ENCODE measurements around the gene PRR29.
"Not testable (repeated sequence)": the region's sequence is repeated elsewhere in the genome, so short reads cannot be mapped to it uniquely, and the experiment has no call there.

PRR29 gene

GRCh38 chr17:63998721-63999679 lies 849 bp downstream of the PRR29 start:
- DNase-seq = no peak

- DNase-seq = no peak
These were observed 1.8 kb downstream of the PRR29 start for GRCh38 chr17:63999680-64000531.

DNA sequence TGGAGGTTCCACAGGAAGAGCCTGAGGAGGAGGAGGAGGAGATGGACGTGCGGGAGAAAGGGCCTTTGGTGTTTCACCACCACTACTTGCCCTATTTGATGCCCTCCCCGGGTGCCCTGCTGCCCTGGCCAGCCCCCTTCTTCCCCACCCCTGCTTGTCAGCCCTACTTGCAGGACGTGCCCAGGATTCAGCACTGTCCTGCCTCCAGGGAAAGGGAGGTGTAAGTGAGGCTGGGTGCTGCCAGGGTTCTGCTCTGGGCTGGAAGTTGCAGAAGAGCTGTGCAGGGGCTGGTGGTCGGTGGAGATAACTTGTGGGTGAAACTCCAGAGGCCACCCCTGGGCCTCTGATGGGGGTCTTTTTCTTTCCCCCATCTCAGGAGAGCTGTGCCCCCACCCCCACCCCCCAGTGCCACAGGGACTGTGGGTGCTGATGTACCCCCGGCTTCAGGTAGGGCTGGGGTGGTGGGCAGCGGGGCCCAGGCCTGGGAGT lies 3.0 kb downstream of the PRR29 start:
- no peak for DNase-seq

DNA sequence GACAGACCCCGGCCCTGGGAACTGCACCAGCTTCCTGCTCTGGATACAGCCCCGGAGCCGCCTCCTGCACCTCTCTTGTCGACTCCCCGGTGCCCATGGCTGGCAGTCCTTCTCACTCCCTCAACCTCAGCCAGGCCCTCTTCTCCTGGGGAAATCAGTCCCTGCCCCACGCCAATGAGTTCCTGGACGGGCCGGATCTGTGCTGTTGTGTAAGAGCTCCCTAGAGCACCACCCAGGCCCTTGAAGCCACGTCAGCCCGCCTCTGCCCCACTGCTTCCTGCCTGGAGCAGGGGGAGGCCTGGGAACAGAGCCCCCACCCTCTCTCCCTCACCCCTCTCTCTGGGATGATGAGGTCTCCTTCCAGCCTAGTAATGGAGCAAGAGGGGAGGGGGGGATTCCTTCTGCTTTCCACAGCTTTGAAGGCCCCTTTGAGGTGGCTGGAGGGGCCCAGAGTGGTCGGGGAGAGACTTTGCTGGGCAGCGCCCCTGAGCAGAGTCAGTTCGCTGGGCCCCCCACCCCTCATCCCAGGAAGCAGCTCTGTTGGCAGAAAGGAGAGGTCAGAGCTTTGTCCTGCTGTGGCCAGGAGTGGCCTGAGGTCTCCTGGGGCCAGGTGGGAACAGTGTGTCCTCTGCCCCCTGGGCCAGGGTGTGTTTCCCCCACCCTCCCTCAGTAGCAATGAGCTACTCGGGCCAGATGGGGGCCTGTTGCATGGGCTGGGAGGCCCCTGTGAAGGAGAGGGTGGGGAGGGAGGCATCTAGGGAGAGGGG lies 3.8 kb downstream of the PRR29 start:
- DNase-seq = no peak

DNA sequence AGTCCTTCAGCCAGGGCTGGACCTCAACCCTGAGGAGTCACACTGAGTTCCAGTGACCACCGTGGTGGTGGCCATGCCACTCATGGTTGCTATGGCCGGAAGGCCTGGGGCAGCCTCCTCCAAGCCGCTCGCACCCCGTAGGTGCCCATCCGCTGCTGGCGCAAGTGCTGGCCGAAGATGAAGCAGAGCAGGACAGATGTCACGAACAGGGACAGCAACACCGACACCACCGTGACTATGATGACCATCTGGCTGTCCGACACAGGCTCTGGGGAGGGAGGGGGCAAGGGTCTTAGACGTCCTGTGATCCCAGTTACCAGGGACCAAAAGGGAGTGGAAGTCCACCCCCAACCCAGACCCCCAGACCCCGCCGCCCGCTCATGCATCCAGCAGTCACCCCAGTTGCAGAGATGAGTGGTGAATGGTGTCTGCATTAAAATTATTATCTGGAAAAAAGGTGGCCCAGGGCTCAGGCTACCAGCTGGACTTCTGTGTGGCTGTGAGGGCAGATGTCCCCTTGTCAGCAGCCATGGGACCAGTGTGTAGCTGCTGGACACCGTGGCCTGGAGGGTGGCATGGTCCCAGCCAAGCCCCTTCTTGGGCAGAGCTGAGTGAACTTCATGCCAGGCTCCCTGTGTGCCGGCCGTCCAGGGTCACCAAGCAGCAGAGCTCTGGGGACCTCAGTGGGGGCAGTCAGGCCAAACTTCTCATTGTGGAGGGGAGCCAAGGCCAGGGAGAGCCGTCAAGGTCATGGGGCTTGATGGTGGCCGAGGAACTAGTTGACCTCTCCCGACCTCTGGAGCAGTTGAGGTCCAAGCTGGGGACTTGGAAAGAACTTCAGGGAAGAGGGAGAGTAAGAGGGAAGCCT lies 4.7 kb downstream of the PRR29 start:
- DNase-seq = no peak

GRCh38 chr17:64003526-64004121 lies 5.5 kb downstream of the PRR29 start:
- DNase-seq = no peak

DNA sequence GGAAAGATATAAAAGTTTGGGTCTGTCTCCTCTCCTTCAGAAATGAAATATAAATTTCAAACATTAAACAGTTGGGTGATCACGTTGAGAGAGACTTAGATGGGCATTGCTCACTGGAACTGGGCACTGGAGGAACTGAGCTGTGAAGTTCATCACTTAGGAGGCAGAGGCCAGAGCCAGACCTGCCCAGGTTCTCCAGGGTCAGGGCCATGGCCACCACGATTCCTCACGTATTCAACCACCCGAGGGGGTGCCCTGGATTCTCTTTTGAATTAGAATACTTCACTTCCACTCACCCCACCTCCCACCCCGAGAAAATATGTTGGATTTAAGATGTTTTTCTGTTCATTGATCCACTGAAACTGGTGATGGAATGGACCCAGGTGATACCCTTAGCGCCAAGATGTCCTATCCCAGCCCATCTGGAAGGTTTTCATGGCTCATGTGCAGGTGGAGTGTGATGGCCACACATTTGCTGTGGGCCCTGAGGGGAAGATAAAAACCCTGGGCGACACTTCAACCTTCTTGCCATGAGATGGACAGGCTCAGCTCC lies 6.1 kb downstream of the PRR29 start:
- DNase-seq = no peak

- no peak for DNase-seq
These were observed 7.0 kb downstream of the PRR29 start for GRCh38 chr17:64004903-64005733.

- no peak for DNase-seq
These were observed 7.6 kb downstream of the PRR29 start for GRCh38 chr17:64005734-64006167.

DNA sequence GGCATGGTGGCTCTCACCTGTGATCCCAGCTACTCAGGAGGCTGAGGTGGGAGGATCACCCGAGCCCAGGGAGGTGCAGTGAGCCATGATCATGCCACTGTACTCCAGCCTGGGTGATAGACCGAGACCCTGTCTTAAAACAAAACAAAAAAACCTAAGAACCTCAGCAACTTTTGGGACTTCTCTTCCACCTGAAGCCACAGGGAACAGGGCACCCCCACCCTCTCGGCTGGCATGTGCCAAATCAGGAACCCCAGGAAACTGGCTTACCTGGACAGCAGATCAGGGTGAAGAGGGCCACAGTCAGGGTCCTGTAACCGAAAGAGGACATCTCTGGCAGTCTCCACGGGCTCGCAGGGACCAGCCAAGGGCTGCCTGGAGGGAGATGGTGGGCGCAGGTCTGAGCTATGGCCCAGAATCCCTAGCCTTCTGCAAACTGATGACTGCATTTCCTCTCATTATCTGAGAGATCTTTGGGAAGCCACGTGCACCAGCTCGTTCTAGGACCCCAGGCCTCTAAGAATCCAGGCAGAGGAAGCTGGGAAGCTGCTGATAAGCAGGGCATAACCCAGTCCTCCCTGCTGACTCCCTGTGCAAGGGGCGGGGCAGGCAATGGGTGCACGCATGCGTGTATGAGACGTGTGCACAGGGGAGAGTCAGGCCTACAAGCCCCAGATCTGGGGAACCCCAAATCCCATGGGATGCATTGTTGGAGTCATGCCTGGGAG lies 8.4 kb downstream of the PRR29 start:
- DNase-seq = no peak

GRCh38 chr17:64007089-64007837 lies 9.1 kb downstream of the PRR29 start:
- DNase-seq = not testable (repeated sequence)

DNA sequence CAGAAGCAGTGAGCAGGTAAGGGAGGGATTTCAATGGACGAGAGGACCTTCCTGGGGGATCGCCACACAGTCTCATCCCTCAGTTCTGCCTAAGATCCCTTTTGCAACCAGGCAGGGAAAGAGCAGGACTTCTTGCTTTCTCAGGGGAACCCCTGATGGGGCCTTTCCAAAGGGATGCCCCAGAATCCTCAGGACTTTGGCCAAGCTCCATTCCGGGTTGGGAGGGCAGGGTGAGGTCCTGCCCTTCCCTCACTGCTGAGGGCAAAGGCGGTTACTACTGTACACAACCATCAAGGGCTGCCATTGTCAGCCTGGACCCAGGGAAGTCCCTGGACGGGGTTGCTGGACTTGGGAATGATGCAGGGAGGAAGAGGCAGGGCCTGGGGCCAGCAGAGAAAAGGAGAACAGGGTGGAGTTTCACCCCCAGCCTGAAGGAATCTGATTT lies 9.7 kb downstream of the PRR29 start:
- DNase-seq = no peak

DNA sequence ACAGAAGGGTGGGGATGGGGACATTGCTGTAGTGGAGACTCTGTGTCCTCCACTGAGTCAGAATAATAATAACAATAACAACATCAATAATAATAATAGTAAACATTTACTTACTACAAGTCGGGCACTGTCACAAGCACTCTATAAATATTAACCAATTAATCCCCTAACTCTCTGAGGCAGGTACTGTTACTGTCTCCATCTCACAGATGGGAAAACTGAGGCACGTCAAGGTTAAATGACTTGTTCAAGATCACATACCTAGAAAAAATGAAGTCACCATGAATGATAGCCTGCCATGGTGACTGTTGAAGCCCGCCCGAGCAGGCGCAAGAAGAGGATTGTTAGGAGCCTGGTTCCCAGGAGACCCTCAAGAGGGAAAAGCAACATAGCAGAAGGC lies 10.2 kb downstream of the PRR29 start:
- DNase-seq = no peak

DNA sequence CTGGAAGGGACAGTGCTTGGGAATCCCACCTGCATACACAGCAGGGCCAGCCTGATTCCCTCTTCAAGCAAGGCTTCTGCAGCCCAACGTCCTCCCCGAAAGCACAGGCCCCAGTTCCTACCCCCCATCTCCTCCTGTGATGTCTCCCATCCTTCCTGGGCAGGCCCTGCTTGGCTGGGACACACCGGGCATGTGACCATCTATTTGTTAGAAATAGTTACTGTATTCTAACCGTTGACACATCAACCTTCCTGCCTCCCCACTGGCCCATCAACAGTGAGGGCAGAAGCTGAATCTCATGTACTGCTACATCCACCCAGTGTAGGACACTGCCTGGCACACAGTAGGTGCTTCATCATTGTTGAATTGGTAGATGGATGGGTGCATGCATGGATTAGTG lies 10.7 kb downstream of the PRR29 start:
- no peak for DNase-seq

DNA sequence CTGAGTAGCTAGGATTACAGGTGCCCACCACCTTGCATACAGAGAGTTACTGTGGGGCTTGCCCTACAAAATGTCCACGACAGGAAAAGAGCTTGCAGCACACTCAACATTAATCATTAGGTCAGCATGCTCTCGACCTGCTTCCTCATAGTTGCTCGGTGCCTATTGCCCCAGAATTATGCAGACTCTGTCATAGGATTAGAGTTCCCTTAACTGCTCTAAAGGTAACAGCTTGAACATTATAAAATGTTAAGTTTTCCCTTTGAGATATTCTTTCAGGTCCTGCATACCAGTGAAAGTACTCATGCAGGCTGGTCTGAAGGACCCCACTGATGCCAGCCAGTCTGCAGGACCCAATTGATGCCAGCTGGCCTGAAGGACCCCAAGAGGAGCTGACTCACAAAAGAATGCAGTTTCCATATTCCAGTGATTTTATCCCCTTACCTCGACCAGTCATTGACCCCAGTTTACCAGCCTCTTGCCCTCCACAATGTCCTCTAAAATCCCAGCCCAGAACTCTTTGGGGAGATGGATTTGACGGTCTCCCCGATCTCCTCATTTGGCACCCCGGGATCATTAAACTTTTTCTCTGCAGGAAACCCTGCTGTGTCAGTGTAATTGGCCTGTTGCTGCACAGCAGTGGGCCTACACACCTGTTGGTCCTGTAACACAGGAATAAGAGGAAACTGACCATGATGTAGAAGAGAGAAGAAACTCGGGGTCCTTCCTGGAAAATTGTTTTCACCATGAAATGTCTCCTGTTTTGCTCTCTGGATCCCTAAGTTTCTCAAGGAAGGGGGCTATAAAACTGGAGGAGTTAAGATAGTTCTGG lies 11.6 kb downstream of the PRR29 start:
- no peak for DNase-seq

GRCh38 chr17:64015447-64015846 lies 17.3 kb downstream of the PRR29 start:
- DNase-seq = no peak

- DNase-seq = no peak
These were observed 18.2 kb downstream of the PRR29 start for GRCh38 chr17:64016231-64016784.

All from stimulated activated CD4-positive, alpha-beta T cell treated with anti-CD3 and anti-CD28 coated beads, Interleukin-1b, Interleukin-23, amount 100 ng/mL, for 48 hours (primary cell).